HL-60 (cell line): ENCODE measurements around the gene ANGPT4.

Experiments used
- DNase-seq, 2 experiments: peaks; one replicate each; pipeline ENCODE4 v3.0.0-alpha.2; 2010 to 2020; ENCODE audit warnings: low read depth in 1 of 2, low spot score in 1 of 2
- H3K27ac ChIP-seq: fragments of 250-450 bp; sonication (Bioruptor Pico); replicated peaks from 2 replicates; pipeline ENCODE4 v1.5.1; 2020; ENCODE audit warnings: mild to moderate bottlenecking, moderate library complexity
- H3K27me3 ChIP-seq: fragments of 250-450 bp; sonication (Bioruptor Pico); 2 replicates; pipeline ENCODE4 v1.5.1; 2021; ENCODE audit warnings: mild to moderate bottlenecking, moderate library complexity; ENCODE audit not compliant: insufficient read depth, poor library complexity, severe bottlenecking
- H3K4me3 ChIP-seq: replicated peaks from 2 replicates; pipeline ENCODE4 v1.5.1; 2011; ENCODE audit warnings: mild to moderate bottlenecking, control low read depth, low read length; ENCODE audit not compliant: insufficient read depth
- GABPA ChIP-seq: IDR thresholded peaks from 2 replicates; pipeline ENCODE4 v1.6.1; 2012; ENCODE audit warnings: low read depth
- POLR2AphosphoS5 ChIP-seq: IDR thresholded peaks from 2 replicates; pipeline ENCODE4 v1.6.1; 2012; ENCODE audit warnings: low read depth
- REST ChIP-seq: IDR thresholded peaks from 2 replicates; pipeline ENCODE4 v1.6.1; 2012; ENCODE audit warnings: low read depth; ENCODE audit not compliant: insufficient replicate concordance
- SPI1 ChIP-seq: IDR thresholded peaks from 2 replicates; pipeline ENCODE4 v1.6.1; 2012; ENCODE audit warnings: low read depth, mild to moderate bottlenecking, borderline replicate concordance
- TF ChIP-seq, protein P1 (sequence below): IDR thresholded peaks from one replicate; pipeline ENCODE4 v1.5.1; 2011; ENCODE audit warnings: low read length, control low read depth, inconsistent platforms; ENCODE audit not compliant: insufficient read depth

ANGPT4 gene

GRCh38 chr20:872855-873520 lies 43.1 kb downstream of the ANGPT4 start:
- H3K4me3 ChIP-seq: no peak overlapping the region
- TF ChIP-seq, protein P1, sequence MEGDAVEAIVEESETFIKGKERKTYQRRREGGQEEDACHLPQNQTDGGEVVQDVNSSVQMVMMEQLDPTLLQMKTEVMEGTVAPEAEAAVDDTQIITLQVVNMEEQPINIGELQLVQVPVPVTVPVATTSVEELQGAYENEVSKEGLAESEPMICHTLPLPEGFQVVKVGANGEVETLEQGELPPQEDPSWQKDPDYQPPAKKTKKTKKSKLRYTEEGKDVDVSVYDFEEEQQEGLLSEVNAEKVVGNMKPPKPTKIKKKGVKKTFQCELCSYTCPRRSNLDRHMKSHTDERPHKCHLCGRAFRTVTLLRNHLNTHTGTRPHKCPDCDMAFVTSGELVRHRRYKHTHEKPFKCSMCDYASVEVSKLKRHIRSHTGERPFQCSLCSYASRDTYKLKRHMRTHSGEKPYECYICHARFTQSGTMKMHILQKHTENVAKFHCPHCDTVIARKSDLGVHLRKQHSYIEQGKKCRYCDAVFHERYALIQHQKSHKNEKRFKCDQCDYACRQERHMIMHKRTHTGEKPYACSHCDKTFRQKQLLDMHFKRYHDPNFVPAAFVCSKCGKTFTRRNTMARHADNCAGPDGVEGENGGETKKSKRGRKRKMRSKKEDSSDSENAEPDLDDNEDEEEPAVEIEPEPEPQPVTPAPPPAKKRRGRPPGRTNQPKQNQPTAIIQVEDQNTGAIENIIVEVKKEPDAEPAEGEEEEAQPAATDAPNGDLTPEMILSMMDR: no peak
- TF ChIP-seq GABPA: no peak
- no peak for TF ChIP-seq REST
- TF ChIP-seq SPI1: no peak
- no peak for TF ChIP-seq POLR2AphosphoS5
- no peaks in the 10 kb centered on the region for H3K27me3 ChIP-seq
- no peak overlapping the region for H3K27ac ChIP-seq
- DNase-seq: no peak

GRCh38 chr20:871948-872347 lies 44.2 kb downstream of the ANGPT4 start:
- TF ChIP-seq REST: no peak
- no peak for TF ChIP-seq SPI1
- no peak for TF ChIP-seq POLR2AphosphoS5
- TF ChIP-seq, protein P1: no peak
- no peak for TF ChIP-seq GABPA
- Histone ChIP-seq H3K27ac (no peak overlapping the region), H3K27me3 (no peaks in the 10 kb centered on the region), H3K4me3 (no peak overlapping the region)
- no peak for DNase-seq

DNA sequence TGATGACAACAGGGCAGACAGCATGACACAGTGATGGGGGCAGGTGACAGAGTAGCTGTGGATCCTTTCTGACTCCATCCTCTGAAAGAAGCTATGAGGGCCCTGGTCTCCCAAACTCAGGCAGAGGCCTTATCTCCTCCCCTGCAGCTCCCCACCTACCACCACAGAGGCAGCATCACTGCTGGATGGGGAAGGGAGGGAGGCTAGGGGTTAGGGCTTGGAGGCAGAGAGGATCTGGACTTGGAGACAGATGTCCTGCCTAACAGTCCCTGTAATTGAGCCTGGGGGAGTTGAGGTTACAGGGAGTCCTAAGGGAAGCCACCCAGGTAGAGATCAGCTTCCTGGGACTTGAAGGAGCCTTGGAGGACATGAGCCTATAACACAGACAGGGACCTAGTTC lies 44.7 kb downstream of the ANGPT4 start:
- TF ChIP-seq, protein P1: no peak
- TF ChIP-seq SPI1 (no peak), REST (no peak)
- no peaks in the 10 kb centered on the region for H3K27me3 ChIP-seq
- H3K4me3 ChIP-seq: no peak overlapping the region
- DNase-seq: no peak
- H3K27ac ChIP-seq: no peak overlapping the region
